Measurements from ENCODE around the gene GSTK1. TPM values are rescaled to one million over a fixed set of nuclear protein-coding genes. Genes with fewer than 3 reads are reported as not detected.

GSTK1 gene
- total and polyA plus RNA-seq, 10 of the 15 experiments (the other 5 are each of a cell fraction or from before 2014, with no cell fraction given): 76.2 to 166 (median 127) TPM

DNA sequence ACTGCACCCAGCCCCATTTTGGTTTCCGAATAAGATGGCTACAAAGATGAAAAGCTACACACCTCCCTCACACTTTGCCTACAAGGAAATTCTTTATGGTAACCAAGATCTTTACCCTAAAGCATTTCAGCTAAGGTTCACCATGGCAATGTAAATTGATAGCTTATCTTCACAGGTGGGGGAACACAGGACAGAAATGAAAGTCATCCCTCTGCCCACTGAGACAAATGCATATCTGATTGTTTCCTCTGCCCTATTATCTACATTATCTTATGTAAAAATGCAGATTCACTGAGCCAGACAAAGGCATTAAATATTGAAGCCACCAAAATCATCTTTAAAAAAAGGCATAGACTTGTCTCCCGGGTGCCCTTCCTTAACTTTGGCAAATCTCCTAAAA lies 18.3 kb downstream of the GSTK1 start:
- CTCF ChIA-PET: interaction anchor here (0.6 to 2.3 kb wide), 3 partner anchors 18 to 111 kb away, joined by 3 to 12 read pairs (median 4); no protein-coding TSS in a partner anchor
- no peaks in the 10 kb centered on the region for H3K36me3 ChIP-seq (ENCODE audit: control insufficient read depth in 2 of 2, insufficient read depth in 2 of 2, low read length in 1 of 2)
- SMC1A ChIA-PET (ENCODE audit: uncharacterized antibody, unreplicated experiment): no interaction called here
- H3K27me3 ChIP-seq (replicated peaks in 1 of 2; ENCODE audit: control insufficient read depth in 2 of 2, insufficient read depth in 2 of 2, low read length in 1 of 2): no peaks in the 10 kb centered on the region
- 93% methylated on average over 2 of the region's 2 CpGs for WGBS (ENCODE audit: insufficient coverage, insufficient replicate concordance, low lambda C conversion rate, missing lambda C conversion rate)
- H2AFZ ChIP-seq (ENCODE audit: control insufficient read depth, low read depth, low read length): no peak overlapping the region
- no peak overlapping the region for H3K4me3 ChIP-seq
- peaks cover 7% of the 10 kb centered on the region for H3K4me1 ChIP-seq (ENCODE audit: control insufficient read depth, insufficient read depth, low read length)
- BruUV-seq (replicated peaks): no TSS peak
- H4K20me1 ChIP-seq (ENCODE audit: control insufficient read depth, insufficient read depth): no peaks in the 10 kb centered on the region
- ATAC-seq (no peak), DNase-seq (ENCODE audit: low read depth, low spot score) (no peak), FAIRE-seq (no peak)
- intact Hi-C loops (cut with micrococcal nuclease; ENCODE audit: unreplicated experiment): no loop called here
- no peaks in the 10 kb centered on the region for H3K9me3 ChIP-seq (replicated peaks; ENCODE audit: control insufficient read depth, insufficient read depth, low read length)
- H3K4me2 ChIP-seq (ENCODE audit: control insufficient read depth, insufficient read depth): no peak overlapping the region
- in situ Hi-C loops (cut with MboI): no loop called here
- POLR2A ChIA-PET: no interaction called here
- RAD21 ChIA-PET (ENCODE audit: unreplicated experiment): no interaction called here
- TF ChIP-seq CHD2 (IDR thresholded peaks at IDR 0.05; ENCODE audit: borderline replicate concordance, low read depth, low read length) (no peak), STAT3 (IDR thresholded peaks at IDR 0.05; ENCODE audit: low read depth, low read length) (no peak)
- H3K27ac ChIP-seq (ENCODE audit: control insufficient read depth, insufficient read depth): no peak overlapping the region
- H3K9ac ChIP-seq (ENCODE audit: control insufficient read depth, insufficient read depth, low read length): no peak overlapping the region
- H3K79me2 ChIP-seq (ENCODE audit: control insufficient read depth, insufficient read depth, low read length): no peaks in the 10 kb centered on the region

DNA sequence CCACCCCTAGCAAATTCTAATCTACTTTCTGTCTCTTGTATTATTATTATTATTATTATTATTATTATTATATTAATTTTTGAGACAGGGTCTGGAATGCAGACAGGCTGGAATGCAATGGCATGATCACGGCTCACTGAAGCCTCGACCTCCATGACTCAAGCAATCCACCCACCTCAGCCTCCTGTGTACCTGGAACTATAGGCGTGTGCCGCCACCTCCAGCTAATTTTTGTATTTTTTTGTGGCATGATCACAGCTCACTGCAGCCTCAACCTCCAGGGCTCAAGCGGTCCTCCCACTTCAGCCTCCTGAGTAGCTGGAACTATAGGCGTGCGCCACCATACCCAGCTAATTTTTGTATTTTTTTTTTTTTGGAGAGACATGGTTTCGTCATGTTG lies 18.9 kb downstream of the GSTK1 start:
- no peaks in the 10 kb centered on the region for H3K27me3 ChIP-seq (replicated peaks in 1 of 2; ENCODE audit: control insufficient read depth in 2 of 2, insufficient read depth in 2 of 2, low read length in 1 of 2)
- SMC1A ChIA-PET (ENCODE audit: uncharacterized antibody, unreplicated experiment): interaction anchor here (1.9 kb wide), 1 partner anchor 42 kb away, joined by 8 read pairs; no protein-coding TSS in a partner anchor
- ATAC-seq (no peak), DNase-seq (ENCODE audit: low read depth, low spot score) (no peak), FAIRE-seq (no peak)
- no peaks in the 10 kb centered on the region for H3K79me2 ChIP-seq (ENCODE audit: control insufficient read depth, insufficient read depth, low read length)
- no peak overlapping the region for H2AFZ ChIP-seq (ENCODE audit: control insufficient read depth, low read depth, low read length)
- H3K4me1 ChIP-seq (ENCODE audit: control insufficient read depth, insufficient read depth, low read length): peaks cover 7% of the 10 kb centered on the region
- in situ Hi-C loops (cut with MboI): no loop called here
- RAD21 ChIA-PET (ENCODE audit: unreplicated experiment): no interaction called here
- no peaks in the 10 kb centered on the region for H4K20me1 ChIP-seq (ENCODE audit: control insufficient read depth, insufficient read depth)
- intact Hi-C loops (cut with micrococcal nuclease; ENCODE audit: unreplicated experiment): no loop called here
- no peak overlapping the region for H3K4me2 ChIP-seq (ENCODE audit: control insufficient read depth, insufficient read depth)
- H3K4me3 ChIP-seq: no peak overlapping the region
- WGBS (ENCODE audit: insufficient coverage, insufficient replicate concordance, low lambda C conversion rate, missing lambda C conversion rate): 88% methylated on average over 8 of the region's 8 CpGs
- H3K27ac ChIP-seq (ENCODE audit: control insufficient read depth, insufficient read depth): no peak overlapping the region
- no TSS peak for BruUV-seq (replicated peaks)
- no peaks in the 10 kb centered on the region for H3K36me3 ChIP-seq (ENCODE audit: control insufficient read depth in 2 of 2, insufficient read depth in 2 of 2, low read length in 1 of 2)
- H3K9me3 ChIP-seq (replicated peaks; ENCODE audit: control insufficient read depth, insufficient read depth, low read length): no peaks in the 10 kb centered on the region
- POLR2A ChIA-PET: no interaction called here
- no peak overlapping the region for H3K9ac ChIP-seq (ENCODE audit: control insufficient read depth, insufficient read depth, low read length)
- CTCF ChIA-PET: interaction anchor here (0.6 to 1.7 kb wide), 3 partner anchors 41 to 657 kb away, joined by 3 to 5 read pairs (median 3); no protein-coding TSS in a partner anchor
- TF ChIP-seq POLR2AphosphoS2 (IDR thresholded peaks at IDR 0.05; ENCODE audit: low read depth, low read length) (no peak), SIX5 (IDR thresholded peaks at IDR 0.05; ENCODE audit: low read depth, low read length, severe bottlenecking) (no peak), RBBP5 (conservative IDR thresholded peaks at IDR 0.05) (no peak), ZNF274 (IDR thresholded peaks at IDR 0.05; ENCODE audit: insufficient read depth, insufficient read length) (no peak), ZZZ3 (IDR thresholded peaks at IDR 0.05; ENCODE audit: control insufficient read depth, insufficient read length, low read depth) (no peak), TCF3 (IDR thresholded peaks at IDR 0.05; ENCODE audit: borderline replicate concordance, insufficient read depth, low read depth, low read length) (no peak), CBFB (IDR thresholded peaks at IDR 0.05; ENCODE audit: low read depth) (no peak), FOXK2 (IDR thresholded peaks at IDR 0.05) (no peak), IKZF1 (conservative IDR thresholded peaks at IDR 0.05) (no peak), ZBED1 (IDR thresholded peaks at IDR 0.05; ENCODE audit: borderline replicate concordance) (no peak), KAT2A (conservative IDR thresholded peaks at IDR 0.05; ENCODE audit: control insufficient read depth, low read depth, low read length) (no peak), POLR2AphosphoS5 (IDR thresholded peaks at IDR 0.05; ENCODE audit: low read length) (no peak)
- TF ChIP-seq, protein P1, sequence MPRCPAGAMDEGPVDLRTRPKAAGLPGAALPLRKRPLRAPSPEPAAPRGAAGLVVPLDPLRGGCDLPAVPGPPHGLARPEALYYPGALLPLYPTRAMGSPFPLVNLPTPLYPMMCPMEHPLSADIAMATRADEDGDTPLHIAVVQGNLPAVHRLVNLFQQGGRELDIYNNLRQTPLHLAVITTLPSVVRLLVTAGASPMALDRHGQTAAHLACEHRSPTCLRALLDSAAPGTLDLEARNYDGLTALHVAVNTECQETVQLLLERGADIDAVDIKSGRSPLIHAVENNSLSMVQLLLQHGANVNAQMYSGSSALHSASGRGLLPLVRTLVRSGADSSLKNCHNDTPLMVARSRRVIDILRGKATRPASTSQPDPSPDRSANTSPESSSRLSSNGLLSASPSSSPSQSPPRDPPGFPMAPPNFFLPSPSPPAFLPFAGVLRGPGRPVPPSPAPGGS (IDR thresholded peaks at IDR 0.05; ENCODE audit: borderline replicate concordance, insufficient read depth, low read depth, low read length, poor library complexity, severe bottlenecking): no peak
- TF ChIP-seq, protein P2, sequence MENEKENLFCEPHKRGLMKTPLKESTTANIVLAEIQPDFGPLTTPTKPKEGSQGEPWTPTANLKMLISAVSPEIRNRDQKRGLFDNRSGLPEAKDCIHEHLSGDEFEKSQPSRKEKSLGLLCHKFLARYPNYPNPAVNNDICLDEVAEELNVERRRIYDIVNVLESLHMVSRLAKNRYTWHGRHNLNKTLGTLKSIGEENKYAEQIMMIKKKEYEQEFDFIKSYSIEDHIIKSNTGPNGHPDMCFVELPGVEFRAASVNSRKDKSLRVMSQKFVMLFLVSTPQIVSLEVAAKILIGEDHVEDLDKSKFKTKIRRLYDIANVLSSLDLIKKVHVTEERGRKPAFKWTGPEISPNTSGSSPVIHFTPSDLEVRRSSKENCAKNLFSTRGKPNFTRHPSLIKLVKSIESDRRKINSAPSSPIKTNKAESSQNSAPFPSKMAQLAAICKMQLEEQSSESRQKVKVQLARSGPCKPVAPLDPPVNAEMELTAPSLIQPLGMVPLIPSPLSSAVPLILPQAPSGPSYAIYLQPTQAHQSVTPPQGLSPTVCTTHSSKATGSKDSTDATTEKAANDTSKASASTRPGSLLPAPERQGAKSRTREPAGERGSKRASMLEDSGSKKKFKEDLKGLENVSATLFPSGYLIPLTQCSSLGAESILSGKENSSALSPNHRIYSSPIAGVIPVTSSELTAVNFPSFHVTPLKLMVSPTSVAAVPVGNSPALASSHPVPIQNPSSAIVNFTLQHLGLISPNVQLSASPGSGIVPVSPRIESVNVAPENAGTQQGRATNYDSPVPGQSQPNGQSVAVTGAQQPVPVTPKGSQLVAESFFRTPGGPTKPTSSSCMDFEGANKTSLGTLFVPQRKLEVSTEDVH (IDR thresholded peaks at IDR 0.05; ENCODE audit: low read depth, partially characterized antibody): no peak
